Stimulated activated naive CD4-positive, alpha-beta T cell (primary cell): ENCODE results near the gene VCPKMT.
"Not testable (repeated sequence)": the region's sequence is repeated elsewhere in the genome, so short reads cannot be mapped to it uniquely, and the experiment has no call there.

Experiments used
- DNase-seq, 6 experiments: peaks; one replicate each; lab custom pipeline; 2025; lab: John Stamatoyannopoulos, UW

Gene VCPKMT

GRCh38 chr14:50092006-50092555 is 24.3 kb downstream of the VCPKMT start:
- no peak for DNase-seq

GRCh38 chr14:50091240-50091913 is 25.0 kb downstream of the VCPKMT start:
- no peak for DNase-seq

GRCh38 chr14:50089208-50089607 is 27.2 kb downstream of the VCPKMT start:
- peak in 2 of 6 experiments; percentile 32 to 41 for DNase-seq

- DNase-seq: no peak
Measured at GRCh38 chr14:50088731-50089130, 27.6 kb downstream of the VCPKMT start.

GRCh38 chr14:50088117-50088515 is 28.3 kb downstream of the VCPKMT start:
- no peak for DNase-seq

GRCh38 chr14:50087341-50088116 is 28.8 kb downstream of the VCPKMT start:
- DNase-seq: peak in 3 of 6 experiments; percentile 49 to 66 (median 53)

GRCh38 chr14:50086321-50086711 is 30.1 kb downstream of the VCPKMT start:
- no peak for DNase-seq

- DNase-seq: peak in 2 of 6 experiments; percentile 5 to 15
Measured at GRCh38 chr14:50085570-50086320, 30.6 kb downstream of the VCPKMT start.

- no peak for DNase-seq
Measured at GRCh38 chr14:50084666-50085065, 31.7 kb downstream of the VCPKMT start.

- peak in 2 of 6 experiments; percentile 40 to 43 for DNase-seq
Measured at GRCh38 chr14:50083467-50084337, 32.7 kb downstream of the VCPKMT start.

GRCh38 chr14:50082784-50083466 is 33.4 kb downstream of the VCPKMT start:
- peak; percentile 60 to 87 (median 80) for DNase-seq

- peak; percentile 48 to 74 (median 59) for DNase-seq
Measured at GRCh38 chr14:50082308-50082742, 34.0 kb downstream of the VCPKMT start.

- DNase-seq: not testable (repeated sequence)
Measured at GRCh38 chr14:50079103-50079502, 37.3 kb downstream of the VCPKMT start.

GRCh38 chr14:50073663-50074062 is 42.7 kb downstream of the VCPKMT start:
- DNase-seq: not testable (repeated sequence)

- DNase-seq: no peak
Measured at GRCh38 chr14:50072395-50072794, 44.0 kb downstream of the VCPKMT start.

GRCh38 chr14:50070840-50071548 is 45.4 kb downstream of the VCPKMT start:
- no peak for DNase-seq

- DNase-seq: no peak
Measured at GRCh38 chr14:50070230-50070629, 46.1 kb downstream of the VCPKMT start.

- no peak for DNase-seq
Measured at GRCh38 chr14:50069325-50069724, 47.0 kb downstream of the VCPKMT start.

- no peak for DNase-seq
Measured at GRCh38 chr14:50068496-50068895, 47.9 kb downstream of the VCPKMT start.
